GM08714 (cell line): ENCODE data around the gene SECISBP2.
A peak's percentile ranks its signal among the peaks of the same experiment; 100 is the strongest.

Source experiments
- H3K4me3 ChIP-seq: fragments of 200-500 bp; sonication (Bioruptor generic); 2 replicates; pipeline ENCODE4 v1.5.1; 2014; ENCODE audit warnings: mild to moderate bottlenecking, low read length, inconsistent platforms
- ZNF274 ChIP-seq: IDR thresholded peaks from 2 replicates; pipeline ENCODE4 v1.6.1; 2012; ENCODE audit warnings: mild to moderate bottlenecking, low read depth, low read length

SECISBP2 gene

GRCh38 chr9:89398621-89399020 lies 80.3 kb downstream of the SECISBP2 start:
- no peak overlapping the region for H3K4me3 ChIP-seq
- TF ChIP-seq ZNF274, result no peak

DNA sequence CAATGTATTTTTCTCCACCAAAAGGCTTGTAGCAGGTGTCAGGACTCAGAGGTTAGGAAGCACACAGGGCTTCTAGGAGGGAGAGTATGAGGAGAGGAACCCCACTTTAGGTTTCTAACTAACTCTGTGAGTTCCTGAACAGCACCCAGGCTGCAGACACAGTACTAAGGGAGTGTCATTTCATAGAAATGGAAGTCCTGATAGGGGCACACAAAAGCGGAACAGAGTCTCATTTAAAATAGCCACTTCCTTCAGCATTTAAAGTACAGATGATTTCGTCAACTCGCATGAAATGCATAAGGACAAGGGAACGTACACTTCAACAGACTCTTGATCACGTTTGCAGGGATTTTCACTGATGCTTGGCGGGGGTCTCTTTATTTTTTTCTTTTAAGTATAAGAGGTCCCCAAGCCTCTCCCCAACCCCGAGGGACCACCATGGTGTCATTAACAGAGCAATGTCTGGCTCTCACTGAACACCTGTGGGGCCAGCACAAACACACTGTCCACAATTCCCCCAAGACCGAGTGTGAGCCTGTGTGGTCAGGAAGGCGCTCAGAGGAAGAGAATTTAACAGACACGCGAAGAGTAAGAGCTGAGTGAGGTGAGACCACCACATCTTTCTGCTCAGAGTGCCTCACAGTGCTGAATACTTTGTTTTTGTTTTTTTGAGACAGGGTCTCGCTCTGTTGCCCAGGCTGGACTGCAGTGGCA lies 82.3 kb downstream of the SECISBP2 start:
- peak overlapping the region; percentile 29; the same call in 1 of the 2 replicates for H3K4me3 ChIP-seq
- no peak for TF ChIP-seq ZNF274

DNA sequence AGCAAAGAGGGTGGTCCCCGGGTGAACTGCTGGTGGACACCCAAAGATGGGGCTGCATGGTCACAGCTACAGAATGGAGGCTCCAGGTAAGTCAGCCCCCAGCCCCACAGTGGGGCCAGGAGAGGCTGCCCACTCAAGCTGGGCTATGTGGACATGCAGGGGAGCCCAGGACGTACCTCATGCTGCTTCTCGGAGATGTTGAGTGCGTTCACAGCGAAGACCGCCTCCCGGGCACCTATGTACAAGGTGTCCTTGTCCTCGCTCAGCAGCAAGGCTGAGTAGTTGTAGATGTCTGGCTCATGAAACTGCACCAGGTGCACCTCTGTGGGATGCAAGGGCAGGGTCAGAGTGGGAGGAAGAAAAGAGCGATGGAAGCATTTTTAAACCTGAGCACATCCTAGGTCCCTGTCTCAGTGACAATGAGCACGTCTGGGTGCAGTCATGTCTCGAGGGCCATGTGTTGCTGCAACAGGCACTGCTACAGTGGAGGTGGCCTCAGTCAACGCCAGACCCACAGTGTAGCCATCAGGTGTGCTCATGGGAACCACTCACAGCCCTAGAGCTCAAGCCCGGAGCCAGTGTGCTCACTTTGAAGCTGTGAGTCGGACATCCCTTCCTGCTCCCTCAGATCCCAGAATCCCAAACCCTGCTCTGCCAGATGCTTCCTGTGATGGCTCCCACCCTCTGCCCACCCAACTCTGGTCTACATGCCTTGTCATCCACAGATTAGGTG lies 84.6 kb downstream of the SECISBP2 start:
- no peak overlapping the region; the same call in 1 of the 2 replicates for H3K4me3 ChIP-seq
- TF ChIP-seq ZNF274, result no peak

DNA sequence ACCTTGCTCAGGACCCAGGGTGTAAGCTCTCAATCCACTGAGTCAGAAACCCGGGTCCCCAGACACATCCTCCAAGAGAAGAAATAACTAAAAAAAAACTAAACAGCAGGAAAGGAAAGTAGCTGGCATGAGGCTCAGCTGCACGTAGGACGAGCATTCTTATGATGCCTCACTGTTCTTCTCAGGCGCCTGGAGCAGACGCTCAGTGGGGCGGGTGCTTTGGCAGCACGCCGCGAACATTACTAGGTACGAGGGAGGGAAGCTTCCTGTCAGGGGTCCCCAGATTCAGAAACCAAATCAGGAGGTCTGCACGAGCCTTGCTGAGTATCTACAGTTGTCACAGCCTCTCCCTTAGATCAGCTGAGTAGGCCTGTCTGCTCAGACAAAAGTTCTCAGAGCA lies 85.8 kb downstream of the SECISBP2 start:
- H3K4me3 ChIP-seq, result peak overlapping the region; percentile 84; the same call in 1 of the 2 replicates
- TF ChIP-seq ZNF274, result no peak

- TF ChIP-seq ZNF274, result no peak
- peak overlapping the region; percentile 84; the same call in 1 of the 2 replicates for H3K4me3 ChIP-seq
Observed at GRCh38 chr9:89405826-89406225, 87.5 kb downstream of the SECISBP2 start.

- TF ChIP-seq ZNF274, result no peak
- H3K4me3 ChIP-seq, result no peak overlapping the region; the same call in 1 of the 2 replicates
Observed at GRCh38 chr9:89407070-89407469, 88.8 kb downstream of the SECISBP2 start.

- TF ChIP-seq ZNF274, result no peak
- no peak overlapping the region; the same call in 1 of the 2 replicates for H3K4me3 ChIP-seq
Observed at GRCh38 chr9:89408628-89409101, 90.4 kb downstream of the SECISBP2 start.
